Chondrocyte (in vitro differentiated cells): ENCODE measurements around the gene ANXA11. TPM values are rescaled to one million over a fixed set of nuclear protein-coding genes. Genes with fewer than 3 reads are reported as not detected.

Experiments
- DNase-seq: peaks from one replicate; pipeline ENCODE4 v3.0.0; 2021; ENCODE audit warnings: mixed read lengths, low spot score
- H3K27ac Mint-ChIP-seq: one replicate; pipeline ENCODE4 v1.8.0; 2021; ENCODE audit warnings: mild to moderate bottlenecking, moderate library complexity, mixed read lengths; ENCODE audit not compliant: unreplicated experiment
- H3K27me3 Mint-ChIP-seq: 2 replicates; pipeline ENCODE4 v1.8.0; 2021; ENCODE audit warnings: low read depth, mixed read lengths
- H3K36me3 Mint-ChIP-seq: 2 replicates; pipeline ENCODE4 v1.8.0; 2021; ENCODE audit warnings: low read depth, mixed read lengths
- H3K4me1 Mint-ChIP-seq: 2 replicates; pipeline ENCODE4 v1.8.0; 2021; ENCODE audit warnings: low read depth, mild to moderate bottlenecking, mixed read lengths
- H3K4me3 Mint-ChIP-seq: one replicate; pipeline ENCODE4 v1.8.0; 2021; ENCODE audit warnings: mild to moderate bottlenecking, moderate library complexity, mixed read lengths; ENCODE audit not compliant: unreplicated experiment
- H3K9me3 Mint-ChIP-seq: 2 replicates; pipeline ENCODE4 v1.8.0; 2021; ENCODE audit warnings: low read depth, mixed read lengths
- total RNA-seq: library from RNA; stranded (reverse); gene quantifications from 3 replicates; pipeline ENCODE4 v1.2.1, GENCODE V29; 2021
- TF ChIP-seq, protein P1 (sequence below): fragments of 200-600 bp; sonication (generic); IDR thresholded peaks from 2 replicates; pipeline ENCODE4 v1.5.0; 2021; ENCODE audit warnings: antibody characterized with exemption, mild to moderate bottlenecking, moderate library complexity

ANXA11 gene
- total RNA-seq, 1 donor from 2014 or later: 139 TPM

DNA sequence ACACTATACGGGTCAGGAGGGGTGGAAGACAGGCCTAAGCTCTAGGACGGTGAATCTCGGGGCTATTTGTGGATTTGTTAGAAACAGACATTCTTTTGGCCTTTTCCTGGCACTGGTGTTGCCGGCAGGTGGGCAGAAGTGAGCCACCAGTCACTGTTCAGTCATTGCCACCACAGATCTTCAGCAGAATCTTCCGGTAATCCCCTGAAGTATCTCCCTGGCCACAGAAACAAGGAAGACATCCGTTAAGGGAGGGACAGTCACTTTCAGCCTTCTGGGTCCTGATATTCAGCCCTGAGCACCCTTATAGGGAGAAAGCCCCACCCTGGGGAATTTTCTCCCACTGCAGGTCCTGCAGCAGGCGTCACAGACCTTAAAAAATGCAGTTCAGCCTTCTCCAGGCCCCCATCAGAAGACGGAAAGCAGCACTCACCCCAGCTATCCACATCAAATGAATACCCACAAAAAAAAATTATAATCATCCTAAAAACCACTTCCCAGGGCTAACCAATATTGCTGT is 49.6 kb downstream of the ANXA11 start:
- peaks cover 31% of the 10 kb centered on the region for H3K36me3 Mint-ChIP-seq
- no peaks in the 10 kb centered on the region for H3K27me3 Mint-ChIP-seq
- H3K4me3 Mint-ChIP-seq: peak overlapping the region; percentile 1
- H3K4me1 Mint-ChIP-seq: peaks cover 57% of the 10 kb centered on the region
- no peaks in the 10 kb centered on the region for H3K9me3 Mint-ChIP-seq
- no peak for DNase-seq
- TF ChIP-seq, protein P1, sequence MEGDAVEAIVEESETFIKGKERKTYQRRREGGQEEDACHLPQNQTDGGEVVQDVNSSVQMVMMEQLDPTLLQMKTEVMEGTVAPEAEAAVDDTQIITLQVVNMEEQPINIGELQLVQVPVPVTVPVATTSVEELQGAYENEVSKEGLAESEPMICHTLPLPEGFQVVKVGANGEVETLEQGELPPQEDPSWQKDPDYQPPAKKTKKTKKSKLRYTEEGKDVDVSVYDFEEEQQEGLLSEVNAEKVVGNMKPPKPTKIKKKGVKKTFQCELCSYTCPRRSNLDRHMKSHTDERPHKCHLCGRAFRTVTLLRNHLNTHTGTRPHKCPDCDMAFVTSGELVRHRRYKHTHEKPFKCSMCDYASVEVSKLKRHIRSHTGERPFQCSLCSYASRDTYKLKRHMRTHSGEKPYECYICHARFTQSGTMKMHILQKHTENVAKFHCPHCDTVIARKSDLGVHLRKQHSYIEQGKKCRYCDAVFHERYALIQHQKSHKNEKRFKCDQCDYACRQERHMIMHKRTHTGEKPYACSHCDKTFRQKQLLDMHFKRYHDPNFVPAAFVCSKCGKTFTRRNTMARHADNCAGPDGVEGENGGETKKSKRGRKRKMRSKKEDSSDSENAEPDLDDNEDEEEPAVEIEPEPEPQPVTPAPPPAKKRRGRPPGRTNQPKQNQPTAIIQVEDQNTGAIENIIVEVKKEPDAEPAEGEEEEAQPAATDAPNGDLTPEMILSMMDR: no peak
- H3K27ac Mint-ChIP-seq: peak overlapping the region; percentile 96

DNA sequence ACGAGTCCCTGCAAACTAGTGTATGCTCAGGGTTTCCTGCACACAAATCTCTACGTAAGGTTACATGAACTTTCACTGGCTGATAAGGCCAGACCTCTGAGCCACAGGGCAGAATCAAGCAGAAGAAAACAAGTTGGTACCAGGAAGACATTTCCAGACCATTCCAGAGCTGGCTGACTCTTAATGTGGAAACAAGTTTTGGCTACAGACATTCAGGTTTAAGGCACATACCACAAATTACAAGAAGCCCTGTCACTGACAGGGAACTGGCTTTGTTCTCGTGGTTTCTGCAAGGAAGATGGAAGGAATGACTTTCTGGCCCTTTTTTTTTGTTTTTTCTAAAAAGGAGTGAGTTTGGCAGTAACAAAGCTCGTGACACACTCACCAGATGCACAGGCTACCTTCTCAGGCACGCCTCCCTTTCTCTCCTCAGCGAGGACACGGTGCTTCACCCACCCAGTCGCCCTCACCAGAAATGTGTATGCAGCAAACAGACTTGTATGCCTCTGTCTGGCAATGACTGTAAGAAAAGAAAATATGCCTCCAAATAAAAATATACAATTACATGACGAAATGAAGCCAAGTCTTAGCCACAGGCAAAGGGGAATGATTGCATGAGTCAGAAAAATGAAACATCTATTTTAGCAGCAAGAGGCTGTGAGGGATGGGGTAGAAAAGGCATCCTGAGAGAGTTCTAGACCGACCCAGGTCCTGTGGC is 50.2 kb downstream of the ANXA11 start:
- Mint-ChIP-seq H3K9me3 (no peaks in the 10 kb centered on the region), H3K27me3 (no peaks in the 10 kb centered on the region), H3K4me1 (peaks cover 57% of the 10 kb centered on the region), H3K36me3 (peaks cover 32% of the 10 kb centered on the region), H3K4me3 (peak overlapping the region; percentile 37), H3K27ac (peak overlapping the region; percentile 96)
- TF ChIP-seq, protein P1: no peak
- DNase-seq: no peak

GRCh38 chr10:80154626-80154977 is 50.7 kb downstream of the ANXA11 start:
- TF ChIP-seq, protein P1: no peak
- Mint-ChIP-seq H3K27me3 (no peaks in the 10 kb centered on the region), H3K4me3 (peak overlapping the region; percentile 37), H3K4me1 (peaks cover 52% of the 10 kb centered on the region), H3K36me3 (peaks cover 28% of the 10 kb centered on the region), H3K9me3 (peaks cover under 1% of the 10 kb centered on the region), H3K27ac (peak overlapping the region; percentile 96)
- DNase-seq: peak; percentile 80

DNA sequence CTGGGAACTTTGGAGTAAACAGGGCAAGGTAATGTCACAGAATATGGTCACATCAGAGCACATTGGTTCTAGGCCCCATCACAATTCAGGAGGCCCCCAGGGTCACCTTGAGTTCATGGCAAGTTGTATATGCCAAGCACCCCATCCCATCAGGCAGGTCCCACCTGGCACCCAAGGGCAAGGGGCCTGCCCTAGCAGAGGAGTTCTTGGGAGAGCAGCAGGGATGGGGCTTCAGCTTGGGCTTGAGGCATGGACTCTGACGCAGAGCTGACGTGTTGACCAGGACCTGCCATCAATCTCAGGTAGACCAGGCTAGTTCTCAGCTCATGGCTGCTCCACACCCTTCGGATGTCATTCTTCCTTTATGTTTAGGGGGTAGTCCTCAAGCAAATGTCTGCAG is 51.9 kb downstream of the ANXA11 start:
- TF ChIP-seq, protein P1: no peak
- Mint-ChIP-seq H3K27ac (peak overlapping the region; percentile 33), H3K27me3 (no peaks in the 10 kb centered on the region), H3K9me3 (peaks cover 7% of the 10 kb centered on the region), H3K4me3 (no peak overlapping the region), H3K4me1 (peaks cover 40% of the 10 kb centered on the region), H3K36me3 (peaks cover 36% of the 10 kb centered on the region)
- DNase-seq: peak; percentile 64

DNA sequence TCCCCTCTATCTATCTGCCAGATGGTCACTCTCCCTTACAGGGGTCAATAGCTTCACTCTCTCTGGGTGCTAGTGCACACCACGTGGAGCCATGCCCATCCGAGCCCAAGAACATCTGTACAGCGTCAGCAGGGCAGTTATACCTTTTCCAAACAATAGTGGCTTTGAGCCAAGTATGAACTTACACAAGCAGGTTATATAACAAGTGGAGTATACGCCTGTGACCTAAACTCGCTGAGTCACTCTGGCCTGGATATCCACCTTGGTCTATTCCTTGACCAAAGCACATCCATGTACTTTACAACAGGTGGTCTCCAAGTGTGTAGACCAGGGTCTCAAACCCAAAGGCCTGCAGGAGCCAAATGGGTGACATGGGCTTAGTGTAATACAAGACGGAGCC is 52.5 kb downstream of the ANXA11 start:
- H3K4me3 Mint-ChIP-seq: no peak overlapping the region
- peaks cover 34% of the 10 kb centered on the region for H3K36me3 Mint-ChIP-seq
- TF ChIP-seq, protein P1: no peak
- DNase-seq: peak; percentile 43
- peaks cover 7% of the 10 kb centered on the region for H3K9me3 Mint-ChIP-seq
- no peaks in the 10 kb centered on the region for H3K27me3 Mint-ChIP-seq
- no peak overlapping the region for H3K27ac Mint-ChIP-seq
- peaks cover 34% of the 10 kb centered on the region for H3K4me1 Mint-ChIP-seq
